CD4-positive, CD25-positive, alpha-beta regulatory T cell (primary cell): Measurements from ENCODE around the gene HDAC4. TPM values are rescaled to one million over a fixed set of nuclear protein-coding genes. Genes with fewer than 3 reads are reported as not detected.

Experiments
- ATAC-seq, 2 donors: fragments of 150-1000 bp; cut with Tn5 transposase; one replicate each; pipeline ENCODE4 v1.10.0; 2021; ENCODE audit warnings: low read depth in 2 of 2, moderate number of reproducible peaks in 2 of 2, moderate library complexity in 1 of 2
- DNase-seq, 3 donors: peaks; one replicate each; pipeline versions ENCODE4 v3.0.0 to v3.0.0-alpha.2; 2012 to 2022; ENCODE audit warnings: mixed read lengths in 1 of 3
- H3K27ac ChIP-seq: one replicate; pipeline ENCODE4 v1.7.0; 2013; ENCODE audit warnings: mild to moderate bottlenecking, low read length; ENCODE audit not compliant: insufficient read depth, poor library complexity, severe bottlenecking
- H3K27me3 ChIP-seq: one replicate; pipeline ENCODE4 v1.7.0; 2013; ENCODE audit warnings: low read length; ENCODE audit not compliant: control insufficient read depth, insufficient read depth
- H3K36me3 ChIP-seq: one replicate; pipeline ENCODE4 v1.7.0; 2013; ENCODE audit warnings: mild to moderate bottlenecking, low read length, moderate library complexity; ENCODE audit not compliant: control insufficient read depth, insufficient read depth
- H3K4me1 ChIP-seq: 2 replicates; pipeline ENCODE4 v1.7.0; 2013; ENCODE audit warnings: mild to moderate bottlenecking, low read length; ENCODE audit not compliant: insufficient read depth, control insufficient read depth, poor library complexity, severe bottlenecking
- H3K4me3 ChIP-seq: one replicate; pipeline ENCODE4 v1.7.0; 2013; ENCODE audit warnings: low read depth, mild to moderate bottlenecking, low read length, moderate library complexity
- H3K9me3 ChIP-seq, 2 experiments: 1 replicate in 1 of 2; 2 replicates in 1 of 2; pipeline ENCODE4 v1.7.0; 2013; ENCODE audit warnings: low read length in 2 of 2, mild to moderate bottlenecking in 1 of 2, moderate library complexity in 1 of 2; ENCODE audit not compliant: control insufficient read depth in 2 of 2
- H3K27ac Mint-ChIP-seq, 3 donors: one replicate each; pipeline ENCODE4 v1.8.0; 2020 to 2022; ENCODE audit warnings: mild to moderate bottlenecking in 3 of 3, mixed read lengths in 3 of 3, moderate library complexity in 2 of 3
- H3K27me3 Mint-ChIP-seq: one replicate; pipeline ENCODE4 v1.8.0; 2022; ENCODE audit warnings: mild to moderate bottlenecking, mixed read lengths
- H3K36me3 Mint-ChIP-seq: one replicate; pipeline ENCODE4 v1.8.0; 2020; ENCODE audit warnings: mixed read lengths
- H3K4me1 Mint-ChIP-seq, 4 donors: one replicate each; pipeline ENCODE4 v1.8.0; 2020 to 2022; ENCODE audit warnings: mixed read lengths in 4 of 4, mild to moderate bottlenecking in 1 of 4
- H3K4me3 Mint-ChIP-seq, 4 donors: one replicate each; pipeline ENCODE4 v1.8.0; 2020 to 2022; ENCODE audit warnings: mild to moderate bottlenecking in 4 of 4, mixed read lengths in 4 of 4, moderate library complexity in 3 of 4
- H3K9me3 Mint-ChIP-seq, 7 donors: one replicate each; pipeline ENCODE4 v1.8.0; 2020 to 2022; ENCODE audit warnings: mixed read lengths in 7 of 7, mild to moderate bottlenecking in 3 of 7, moderate library complexity in 2 of 7
- polyA plus RNA-seq, 4 donors: library from polyadenylated mRNA; unstranded; fragments of 300-500 nt; fragmentation: Illumina TruSeq; gene quantifications; one replicate each; pipeline ENCODE4 v1.2.3, GENCODE V29; 2021
- total RNA-seq: library from RNA; stranded (reverse); gene quantifications from one replicate; pipeline ENCODE4 v1.2.3, GENCODE V29; 2022

The HDAC4 gene
- total and polyA plus RNA-seq, 5 donors from 2014 or later, result 6.5 to 118 (median 8.6) TPM

DNA sequence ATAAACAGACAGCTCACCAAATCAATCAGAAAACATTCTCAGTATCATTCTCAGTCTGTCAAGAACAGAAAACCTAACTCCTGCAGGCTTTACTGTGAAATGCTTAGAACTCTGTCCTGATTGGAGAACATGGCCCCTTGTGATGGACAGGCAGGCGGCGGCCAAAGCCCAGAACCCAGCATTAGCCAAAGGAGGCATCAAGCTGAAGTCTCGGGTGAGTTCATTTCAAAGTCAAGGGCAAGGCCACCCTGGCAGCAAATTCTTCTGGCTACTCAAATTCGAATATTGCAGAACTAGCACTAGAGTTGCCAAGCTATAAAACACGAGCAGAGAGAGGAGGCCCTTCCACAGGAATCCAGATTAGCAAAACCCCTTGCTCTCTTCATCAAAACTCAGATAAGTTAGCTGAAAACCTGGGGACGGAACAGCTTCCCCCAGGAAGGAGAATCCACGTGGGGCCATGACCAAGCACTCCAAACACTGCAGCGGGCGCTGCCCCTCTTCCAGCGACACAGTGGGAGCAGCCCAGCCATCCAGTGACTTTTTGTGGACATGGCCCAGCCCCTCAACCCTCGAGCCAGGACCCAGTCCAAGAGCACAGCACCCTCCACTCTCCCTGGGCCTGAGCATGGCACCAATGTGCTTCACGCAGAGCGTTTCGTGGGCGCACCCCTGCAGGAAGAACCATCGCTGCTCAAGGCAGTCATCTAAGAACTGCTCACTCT lies 98.6 kb downstream of the HDAC4 start:
- H3K9me3 ChIP-seq, result no peaks in the 10 kb centered on the region
- Mint-ChIP-seq H3K4me3 (peak overlapping the region in 1 of 4 donors; percentile 26), H3K4me1 (peaks cover 8 to 62% (median 34%) of the 10 kb centered on the region in 4 donors), H3K9me3 (peaks cover 0 to 2% (median 0%) of the 10 kb centered on the region in 7 donors), H3K27me3 (no peaks in the 10 kb centered on the region), H3K27ac (peak overlapping the region; percentile 33 to 89 (median 75)), H3K36me3 (peaks cover 5% of the 10 kb centered on the region)
- DNase-seq (no peak), ATAC-seq (no peak)
- H3K36me3 ChIP-seq, result no peaks in the 10 kb centered on the region
- H3K4me1 ChIP-seq, result peaks cover 32% of the 10 kb centered on the region
- no peaks in the 10 kb centered on the region for H3K27me3 ChIP-seq
- H3K4me3 ChIP-seq, result no peak overlapping the region
- no peak overlapping the region for H3K27ac ChIP-seq

DNA sequence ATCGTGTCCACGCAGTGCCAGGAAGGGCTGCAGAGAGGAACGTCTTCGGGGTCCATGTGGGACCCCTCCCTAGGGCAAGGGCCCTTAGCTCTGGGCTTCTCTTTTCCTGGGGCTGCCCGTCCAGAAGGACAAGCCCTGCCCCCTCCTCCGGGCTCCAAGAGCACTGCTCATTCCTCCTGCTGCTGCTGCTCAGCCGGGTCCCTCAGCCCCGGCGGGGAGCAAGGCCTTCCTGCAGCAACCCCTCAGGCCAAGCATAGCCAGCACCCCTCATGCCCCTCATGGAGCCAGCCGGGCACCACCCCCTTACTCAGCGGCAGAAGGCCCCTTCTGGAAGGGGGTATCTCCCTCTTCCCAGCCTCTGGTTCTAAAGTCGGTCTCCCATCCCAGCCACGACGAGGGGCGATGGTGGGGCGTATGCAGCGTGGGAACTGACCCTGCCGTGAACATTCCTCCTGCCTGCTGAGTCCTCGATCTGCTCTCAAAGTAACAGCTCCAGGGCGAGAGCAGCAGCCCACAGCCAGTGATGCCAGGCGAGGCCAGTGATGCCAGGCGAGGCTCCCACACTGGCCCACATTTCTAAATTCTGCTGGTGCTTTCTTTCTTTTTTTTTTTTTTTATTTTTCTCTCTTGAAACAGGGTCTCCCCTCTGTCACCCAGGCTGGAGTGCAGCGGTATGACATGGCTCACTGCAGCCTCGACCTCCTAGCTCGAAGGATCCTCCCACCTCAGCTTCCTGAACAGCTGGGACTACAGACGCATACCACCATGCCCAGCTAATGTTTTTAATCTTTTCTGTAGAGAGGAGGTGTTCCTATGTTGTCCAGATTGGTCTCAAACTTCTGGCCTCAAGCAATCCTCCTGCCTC lies 99.7 kb downstream of the HDAC4 start:
- Mint-ChIP-seq H3K27ac (peak overlapping the region; percentile 75 to 90 (median 89)), H3K27me3 (no peaks in the 10 kb centered on the region), H3K4me1 (peaks cover 5 to 72% (median 33%) of the 10 kb centered on the region in 4 donors), H3K9me3 (peaks cover 0 to 2% (median 0%) of the 10 kb centered on the region in 7 donors), H3K36me3 (peaks cover 5% of the 10 kb centered on the region), H3K4me3 (peak overlapping the region in 2 of 4 donors; percentile 26 to 77)
- DNase-seq, result no peak
- no peak for ATAC-seq
- Histone ChIP-seq H3K4me3 (no peak overlapping the region), H3K27me3 (no peaks in the 10 kb centered on the region), H3K4me1 (peaks cover 43% of the 10 kb centered on the region), H3K27ac (no peak overlapping the region), H3K9me3 (no peaks in the 10 kb centered on the region), H3K36me3 (no peaks in the 10 kb centered on the region)

GRCh38 chr2:239300242-239300641 lies 100.6 kb downstream of the HDAC4 start:
- peaks cover 5% of the 10 kb centered on the region for H3K36me3 Mint-ChIP-seq
- ATAC-seq (no peak), DNase-seq (no peak)
- H3K27me3 Mint-ChIP-seq, result no peaks in the 10 kb centered on the region
- Histone ChIP-seq H3K27ac (no peak overlapping the region), H3K27me3 (no peaks in the 10 kb centered on the region), H3K4me1 (peaks cover 52% of the 10 kb centered on the region), H3K9me3 (no peaks in the 10 kb centered on the region), H3K36me3 (no peaks in the 10 kb centered on the region), H3K4me3 (no peak overlapping the region)
- peak overlapping the region in 2 of 3 donors; percentile 57 to 95 for H3K27ac Mint-ChIP-seq
- H3K4me3 Mint-ChIP-seq, result peak overlapping the region in 1 of 4 donors; percentile 74
- peaks cover 11 to 78% (median 38%) of the 10 kb centered on the region in 4 donors for H3K4me1 Mint-ChIP-seq
- H3K9me3 Mint-ChIP-seq, result peaks cover 0 to 2% (median 0%) of the 10 kb centered on the region in 7 donors

GRCh38 chr2:239299218-239299939 lies 101.4 kb downstream of the HDAC4 start:
- H3K4me1 Mint-ChIP-seq, result peaks cover 12 to 80% (median 37%) of the 10 kb centered on the region in 4 donors
- Histone ChIP-seq H3K27ac (no peak overlapping the region), H3K27me3 (no peaks in the 10 kb centered on the region), H3K4me1 (peaks cover 54% of the 10 kb centered on the region), H3K4me3 (no peak overlapping the region), H3K36me3 (no peaks in the 10 kb centered on the region), H3K9me3 (no peaks in the 10 kb centered on the region)
- H3K36me3 Mint-ChIP-seq, result peaks cover 5% of the 10 kb centered on the region
- ATAC-seq (no peak), DNase-seq (no peak)
- peaks cover 0 to 2% (median 0%) of the 10 kb centered on the region in 7 donors for H3K9me3 Mint-ChIP-seq
- H3K27ac Mint-ChIP-seq, result peak overlapping the region; percentile 82 to 95 (median 94)
- H3K4me3 Mint-ChIP-seq, result peak overlapping the region in 3 of 4 donors; percentile 3 to 74 (median 31)
- no peaks in the 10 kb centered on the region for H3K27me3 Mint-ChIP-seq

- Histone ChIP-seq H3K27ac (peak overlapping the region; percentile 77), H3K27me3 (no peaks in the 10 kb centered on the region), H3K4me1 (peaks cover 57% of the 10 kb centered on the region), H3K36me3 (no peaks in the 10 kb centered on the region), H3K4me3 (peak overlapping the region; percentile 61), H3K9me3 (no peaks in the 10 kb centered on the region)
- Mint-ChIP-seq H3K4me1 (peaks cover 20 to 79% (median 36%) of the 10 kb centered on the region in 4 donors), H3K36me3 (peaks cover 2% of the 10 kb centered on the region), H3K27me3 (no peaks in the 10 kb centered on the region), H3K9me3 (peaks cover 0 to 2% (median 0%) of the 10 kb centered on the region in 7 donors), H3K27ac (peak overlapping the region; percentile 95 to 96 (median 95)), H3K4me3 (peak overlapping the region; percentile 89 to 92 (median 90))
- peak; percentile 91 to 93 for ATAC-seq
- DNase-seq, result peak; percentile 52 to 88 (median 78)
Measured at GRCh38 chr2:239298116-239298804, 102.6 kb downstream of the HDAC4 start.

DNA sequence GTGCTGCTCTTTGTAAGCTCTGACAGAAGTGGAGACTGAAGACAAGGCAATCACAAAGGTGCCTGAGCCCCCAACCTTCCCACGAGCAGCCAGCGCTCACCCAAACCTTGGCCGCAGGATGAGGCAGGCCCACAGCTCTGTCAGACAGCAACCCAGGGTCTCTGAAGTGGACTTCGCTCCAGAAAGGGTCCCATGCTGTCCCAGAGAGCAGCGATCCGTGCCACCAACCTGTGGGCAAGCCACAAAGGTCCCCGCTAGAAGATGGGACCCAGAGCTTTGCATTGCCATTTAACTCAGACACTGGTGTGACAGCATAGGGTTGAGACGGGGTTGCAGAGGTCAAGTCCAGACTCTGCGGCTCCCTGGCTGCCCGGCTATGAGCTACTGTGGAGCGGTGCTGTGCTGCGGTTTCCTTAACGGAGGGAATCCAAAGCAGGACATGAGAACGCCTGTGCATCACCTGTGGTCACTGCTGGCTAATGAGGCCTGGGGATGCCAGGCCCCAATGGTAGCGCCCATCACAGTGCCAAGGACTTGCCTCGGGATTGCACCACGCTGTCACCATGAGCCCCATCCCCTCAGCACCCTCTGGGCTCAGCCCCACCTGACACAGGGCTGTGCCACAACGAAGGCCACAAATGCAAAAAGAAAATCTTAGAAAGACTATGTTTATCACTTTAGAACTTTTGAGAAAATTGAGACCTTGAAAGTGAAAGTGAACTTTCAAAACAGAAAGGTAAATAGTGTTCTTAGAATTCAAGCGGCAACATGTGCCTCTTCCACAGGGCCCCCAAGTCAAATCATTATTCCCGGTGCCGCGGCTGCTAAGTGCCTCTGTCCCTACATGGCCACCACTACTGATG lies 103.4 kb downstream of the HDAC4 start:
- H3K27ac ChIP-seq, result peak overlapping the region; percentile 77
- H3K27me3 ChIP-seq, result no peaks in the 10 kb centered on the region
- H3K4me1 ChIP-seq, result peaks cover 59% of the 10 kb centered on the region
- Mint-ChIP-seq H3K4me3 (peak overlapping the region; percentile 89 to 92 (median 90)), H3K27ac (peak overlapping the region; percentile 95 to 96 (median 95)), H3K27me3 (peaks cover 1% of the 10 kb centered on the region), H3K36me3 (no peaks in the 10 kb centered on the region), H3K4me1 (peaks cover 20 to 79% (median 38%) of the 10 kb centered on the region in 4 donors), H3K9me3 (peaks cover 0 to 2% (median 0%) of the 10 kb centered on the region in 7 donors)
- ATAC-seq, result peak; percentile 6 to 8
- DNase-seq, result peak in 2 of 3 donors; percentile 36 to 75
- H3K4me3 ChIP-seq, result peak overlapping the region; percentile 61
- no peaks in the 10 kb centered on the region for H3K9me3 ChIP-seq
- H3K36me3 ChIP-seq, result no peaks in the 10 kb centered on the region
